Measurements from ENCODE around the gene GZMA. TPM values are rescaled to one million over a fixed set of nuclear protein-coding genes. Genes with fewer than 3 reads are reported as not detected.

GZMA gene
- not detected in 2 replicates for total RNA-seq
- not detected in 2 replicates for polyA plus RNA-seq

GRCh38 chr5:55102348-55102747 lies at the start of gene GZMA:
Gene GZMA, plus strand, starts transcription at chr5:55102646. Its CDS starts 37 bp downstream, at chr5:55102683.
- Histone ChIP-seq H3K27me3 (no peaks in the 10 kb centered on the region), H3K9me3 (ENCODE audit: low read depth) (no peaks in the 10 kb centered on the region), H3K4me1 (ENCODE audit: insufficient read depth) (no peaks in the 10 kb centered on the region), H3K27ac (no peak within 1 kb of the TSS), H3K9me2 (replicated peaks; ENCODE audit: insufficient read depth) (no peaks in the 10 kb centered on the region), H3K4me2 (no peak within 1 kb of the TSS), H3K36me3 (replicated peaks; ENCODE audit: insufficient read depth, low read depth) (no peaks in the 10 kb centered on the region), H3K4me3 (no peak within 1 kb of the TSS), H3K79me2 (no peaks in the 10 kb centered on the region), H2AFZ (no peak within 1 kb of the TSS), H4K20me1 (ENCODE audit: insufficient read depth, poor library complexity, severe bottlenecking) (no peaks in the 10 kb centered on the region)
- 86% methylated on average over 3 of the region's 3 CpGs for WGBS (ENCODE audit: low lambda C conversion rate, missing lambda C conversion rate)
- TF ChIP-seq EZH2phosphoT487 (IDR thresholded peaks at IDR 0.05; ENCODE audit: low read depth, severe bottlenecking, unreplicated experiment) = no peak
- no peak for TF ChIP-seq EZH2 (IDR thresholded peaks at IDR 0.05; ENCODE audit: borderline replicate concordance)
- TF ChIP-seq, protein P1, sequence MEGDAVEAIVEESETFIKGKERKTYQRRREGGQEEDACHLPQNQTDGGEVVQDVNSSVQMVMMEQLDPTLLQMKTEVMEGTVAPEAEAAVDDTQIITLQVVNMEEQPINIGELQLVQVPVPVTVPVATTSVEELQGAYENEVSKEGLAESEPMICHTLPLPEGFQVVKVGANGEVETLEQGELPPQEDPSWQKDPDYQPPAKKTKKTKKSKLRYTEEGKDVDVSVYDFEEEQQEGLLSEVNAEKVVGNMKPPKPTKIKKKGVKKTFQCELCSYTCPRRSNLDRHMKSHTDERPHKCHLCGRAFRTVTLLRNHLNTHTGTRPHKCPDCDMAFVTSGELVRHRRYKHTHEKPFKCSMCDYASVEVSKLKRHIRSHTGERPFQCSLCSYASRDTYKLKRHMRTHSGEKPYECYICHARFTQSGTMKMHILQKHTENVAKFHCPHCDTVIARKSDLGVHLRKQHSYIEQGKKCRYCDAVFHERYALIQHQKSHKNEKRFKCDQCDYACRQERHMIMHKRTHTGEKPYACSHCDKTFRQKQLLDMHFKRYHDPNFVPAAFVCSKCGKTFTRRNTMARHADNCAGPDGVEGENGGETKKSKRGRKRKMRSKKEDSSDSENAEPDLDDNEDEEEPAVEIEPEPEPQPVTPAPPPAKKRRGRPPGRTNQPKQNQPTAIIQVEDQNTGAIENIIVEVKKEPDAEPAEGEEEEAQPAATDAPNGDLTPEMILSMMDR (IDR thresholded peaks at IDR 0.05; ENCODE audit: poor library complexity) = no peak
- DNase-seq (ENCODE audit: low spot score) = no peak

DNA sequence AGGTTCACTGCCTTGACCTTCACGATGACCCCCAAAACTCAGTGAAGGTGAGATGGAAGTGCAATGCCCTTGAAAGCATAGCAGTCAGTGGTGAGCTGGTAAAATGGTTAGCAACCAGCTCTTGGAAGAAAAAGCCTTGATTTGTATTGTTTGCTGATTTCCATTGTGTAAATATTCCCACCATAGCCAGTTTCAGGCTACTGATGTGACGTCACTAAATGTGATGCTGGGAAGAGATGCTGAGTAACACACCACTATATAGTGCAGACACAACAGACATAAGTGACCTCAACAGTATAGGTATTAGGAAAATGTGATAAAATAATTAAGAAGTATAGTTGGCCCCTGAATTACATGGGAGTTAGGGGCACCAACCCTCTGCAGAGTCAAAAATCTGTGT lies 47.3 kb upstream of the GZMA start:
- TF ChIP-seq EZH2phosphoT487 (IDR thresholded peaks at IDR 0.05; ENCODE audit: low read depth, severe bottlenecking, unreplicated experiment) (no peak), EZH2 (IDR thresholded peaks at IDR 0.05; ENCODE audit: borderline replicate concordance) (no peak)
- TF ChIP-seq, protein P1 (IDR thresholded peaks at IDR 0.05; ENCODE audit: poor library complexity) = no peak
- 81% methylated on average over 2 of the region's 2 CpGs for WGBS (ENCODE audit: low lambda C conversion rate, missing lambda C conversion rate)
- Histone ChIP-seq H2AFZ (no peak overlapping the region), H4K20me1 (ENCODE audit: insufficient read depth, poor library complexity, severe bottlenecking) (no peaks in the 10 kb centered on the region), H3K27ac (no peak overlapping the region), H3K9me3 (ENCODE audit: low read depth) (no peaks in the 10 kb centered on the region), H3K27me3 (no peaks in the 10 kb centered on the region), H3K79me2 (no peaks in the 10 kb centered on the region), H3K4me3 (no peak overlapping the region), H3K9me2 (replicated peaks; ENCODE audit: insufficient read depth) (no peaks in the 10 kb centered on the region), H3K36me3 (replicated peaks; ENCODE audit: insufficient read depth, low read depth) (no peaks in the 10 kb centered on the region), H3K4me1 (ENCODE audit: insufficient read depth) (no peaks in the 10 kb centered on the region), H3K4me2 (no peak overlapping the region)
- no peak for DNase-seq (ENCODE audit: low spot score)

DNA sequence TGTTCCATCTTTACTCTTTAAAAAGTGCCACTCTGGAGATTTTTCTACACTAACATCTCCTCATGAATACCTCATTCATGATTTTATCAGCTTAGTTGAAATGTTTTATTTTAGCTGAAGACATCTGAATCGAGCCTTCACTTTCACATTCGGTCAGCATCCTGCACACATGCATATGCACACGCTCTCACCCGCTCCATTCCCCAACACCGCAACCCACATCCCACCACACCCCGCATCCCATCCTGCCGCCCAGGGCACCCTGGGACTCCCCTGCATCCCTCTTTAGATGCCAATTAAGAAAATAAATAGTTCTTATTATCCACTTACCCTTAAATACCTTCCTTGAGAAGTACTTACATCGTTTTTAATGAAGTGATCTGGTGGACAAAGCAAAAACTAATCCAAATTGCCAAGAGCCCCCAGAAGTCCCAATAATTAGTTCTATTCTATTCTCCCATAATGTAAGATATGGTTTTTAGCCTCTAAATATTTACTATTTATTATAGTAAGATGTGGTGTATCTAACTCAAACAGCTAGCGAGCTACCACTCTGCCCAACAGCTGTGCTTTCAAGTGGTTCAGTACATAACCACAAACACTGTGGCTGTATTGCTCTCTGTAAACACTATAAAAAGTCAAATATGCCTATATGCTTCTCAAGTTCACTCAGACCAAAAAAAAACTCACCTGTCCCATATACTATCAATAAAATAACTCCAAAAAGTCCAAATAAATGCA lies 40.2 kb upstream of the GZMA start:
- DNase-seq (ENCODE audit: low spot score) = no peak
- Histone ChIP-seq H3K4me3 (no peak overlapping the region), H3K9me3 (ENCODE audit: low read depth) (no peaks in the 10 kb centered on the region), H3K27ac (no peak overlapping the region), H3K36me3 (replicated peaks; ENCODE audit: insufficient read depth, low read depth) (no peaks in the 10 kb centered on the region), H3K79me2 (no peaks in the 10 kb centered on the region), H2AFZ (no peak overlapping the region), H3K4me2 (no peak overlapping the region), H3K9me2 (replicated peaks; ENCODE audit: insufficient read depth) (no peaks in the 10 kb centered on the region), H3K4me1 (ENCODE audit: insufficient read depth) (no peaks in the 10 kb centered on the region), H4K20me1 (ENCODE audit: insufficient read depth, poor library complexity, severe bottlenecking) (no peaks in the 10 kb centered on the region), H3K27me3 (no peaks in the 10 kb centered on the region)
- TF ChIP-seq EZH2phosphoT487 (IDR thresholded peaks at IDR 0.05; ENCODE audit: low read depth, severe bottlenecking, unreplicated experiment) (no peak), EZH2 (IDR thresholded peaks at IDR 0.05; ENCODE audit: borderline replicate concordance) (no peak)
- TF ChIP-seq, protein P1 (IDR thresholded peaks at IDR 0.05; ENCODE audit: poor library complexity) = no peak
- 94% methylated on average over 9 of the region's 9 CpGs for WGBS (ENCODE audit: low lambda C conversion rate, missing lambda C conversion rate)

Measured in hepatocyte (in vitro differentiated cells).